K562 (cell line): ENCODE results near the gene B3GAT1. TPM values are rescaled to one million over a fixed set of nuclear protein-coding genes. Genes with fewer than 3 reads are reported as not detected.

Experiments used
- ATAC-seq: fragments of 200-7000 bp; cut with Tn5 transposase; 3 replicates; pipeline ENCODE4 v1.9.1; 2020; ENCODE audit warnings: moderate library complexity
- BruUV-seq: library from RNA; stranded (reverse); fragments of 400-500 nt; replicated peaks from 2 replicates; lab custom pipeline; 2021; lab: Mats Ljungman, UMichigan
- CTCF ChIA-PET: fragments of 300-600 bp; formaldehyde crosslinking; extraction: SDS; loops from one replicate; lab custom pipeline; 2021; ENCODE audit warnings: low intra/inter-chr PET ratio; lab: Yijun Ruan, JAX
- POLR2A ChIA-PET: fragments of 300-600, 350-650 bp; sonication (Branson Sonifier 250); formaldehyde crosslinking; extraction: SDS; loops from one replicate; lab custom pipeline; 2021; ENCODE audit warnings: antibody characterized with exemption, inconsistent platforms; lab: Yijun Ruan, JAX
- DNase-seq, 4 experiments: peaks; one replicate each; pipeline versions ENCODE4 v3.0.0 to v3.0.0-alpha.2; 2011 to 2018; ENCODE audit warnings: low spot score in 3 of 4, mixed read lengths in 3 of 4; ENCODE audit errors: extremely low read depth in 1 of 4
- FAIRE-seq: peaks from 2 replicates; lab custom pipeline; 2011; peaks lifted over from hg19 to GRCh38; lab: Jason Lieb, UNC
- H2AFZ ChIP-seq: 2 replicates; pipeline ENCODE4 v1.6.0; 2011; ENCODE audit warnings: low read depth, low read length, control low read depth, inconsistent platforms
- H3K27ac ChIP-seq: fragments of 200-600 bp; 3 replicates; pipeline ENCODE4 v1.8.0; 2011; ENCODE audit warnings: low read depth, mild to moderate bottlenecking, control low read depth, inconsistent platforms, low read length, moderate library complexity, mixed read lengths; ENCODE audit errors: extremely low read depth
- H3K27me3 ChIP-seq, 2 experiments: fragments of 300-600 bp in 1 of 2; 2 replicates in 1 of 2; 3 replicates in 1 of 2; pipeline versions ENCODE4 v1.6.0 to v1.8.0; 2011; ENCODE audit warnings: inconsistent platforms in 2 of 2, low read length in 2 of 2, mild to moderate bottlenecking in 1 of 2, mixed read lengths in 1 of 2, moderate library complexity in 1 of 2; ENCODE audit not compliant: control insufficient read depth in 2 of 2, insufficient read depth in 2 of 2
- H3K36me3 ChIP-seq: fragments of 300-600 bp; 3 replicates; pipeline ENCODE4 v1.8.0; 2011; ENCODE audit warnings: mild to moderate bottlenecking, low read length, inconsistent platforms; ENCODE audit not compliant: control insufficient read depth, insufficient read depth
- H3K4me1 ChIP-seq, 2 experiments: fragments of 200-600 bp in 1 of 2; replicated peaks in 1 of 2; 2 replicates in 1 of 2; 3 replicates in 1 of 2; pipeline versions ENCODE4 v1.5.1 to v1.8.0; 2011; ENCODE audit warnings: inconsistent platforms in 2 of 2, low read length in 2 of 2, mild to moderate bottlenecking in 1 of 2, mixed read lengths in 1 of 2, moderate library complexity in 1 of 2; ENCODE audit not compliant: control insufficient read depth in 2 of 2, insufficient read depth in 2 of 2
- H3K4me2 ChIP-seq: 2 replicates; pipeline ENCODE4 v1.6.1; 2011; ENCODE audit warnings: low read length, control low read depth, inconsistent platforms, mixed read lengths; ENCODE audit not compliant: insufficient read depth
- H3K4me3 ChIP-seq: fragments of 200-600 bp; sonication (generic), shearing (Covaris generic); 2 replicates; pipeline ENCODE4 v1.5.1; 2016; ENCODE audit warnings: control low read depth, inconsistent platforms
- H3K79me2 ChIP-seq: fragments of 200-600 bp; 3 replicates; pipeline ENCODE4 v1.8.0; 2011; ENCODE audit warnings: low read length, inconsistent platforms; ENCODE audit not compliant: control insufficient read depth, insufficient read depth
- H3K9ac ChIP-seq, 2 experiments: 2 replicates each; pipeline versions ENCODE4 v1.6.0 to v1.6.1; 2011; ENCODE audit warnings: low read depth in 2 of 2, low read length in 2 of 2, control low read depth in 1 of 2, inconsistent platforms in 1 of 2, mild to moderate bottlenecking in 1 of 2, mixed read lengths in 1 of 2; ENCODE audit not compliant: insufficient read depth in 1 of 2
- H3K9me1 ChIP-seq: one replicate; pipeline ENCODE4 v1.6.0; 2011; ENCODE audit warnings: inconsistent platforms, mild to moderate bottlenecking, low read length, moderate library complexity; ENCODE audit not compliant: control insufficient read depth, insufficient read depth
- H3K9me3 ChIP-seq: replicated peaks from 2 replicates; pipeline ENCODE4 v1.5.1; 2011; ENCODE audit warnings: low read depth, low read length, inconsistent platforms; ENCODE audit not compliant: control insufficient read depth, insufficient read depth
- H4K20me1 ChIP-seq: replicated peaks from 2 replicates; pipeline ENCODE4 v1.6.1; 2011; ENCODE audit warnings: low read length, inconsistent platforms, mixed read lengths; ENCODE audit not compliant: control insufficient read depth, insufficient read depth
- CTBP1 ChIP-seq: fragments of 450-650 bp; IDR thresholded peaks from 2 replicates; pipeline ENCODE4 v1.6.1; 2016; ENCODE audit warnings: borderline replicate concordance
- PTTG1 ChIP-seq: fragments of 450-650 bp; IDR thresholded peaks from 2 replicates; pipeline ENCODE4 v1.6.1; 2016; ENCODE audit warnings: low read depth, mild to moderate bottlenecking, missing genetic modification characterization, missing compliant biosample characterization
- SP2 ChIP-seq: IDR thresholded peaks from 2 replicates; pipeline ENCODE4 v1.6.1; 2011; ENCODE audit warnings: mild to moderate bottlenecking, low read depth, low read length, moderate library complexity; ENCODE audit not compliant: poor library complexity, severe bottlenecking; ENCODE audit errors: extremely low read depth
- ZFX ChIP-seq: sonication (generic); formaldehyde crosslinking; IDR thresholded peaks from 2 replicates; pipeline ENCODE4 v1.8.0; 2022; ENCODE audit warnings: mild to moderate bottlenecking, missing genetic modification reagents, moderate library complexity
- ZSCAN32 ChIP-seq: fragments of 450-650 bp; formaldehyde crosslinking; IDR thresholded peaks from 2 replicates; pipeline ENCODE4 v1.4.0; 2020; ENCODE audit warnings: mild to moderate bottlenecking, moderate library complexity
- WGBS: fragments of 100-300 bp; shearing (Covaris generic); methylation state at CpG from one replicate; pipeline ENCODE4 v1.1.6; 2016; ENCODE audit warnings: low coverage, mixed read lengths; ENCODE audit not compliant: insufficient coverage; ENCODE audit errors: missing lambda C conversion rate; 5-methylcytosine and 5-hydroxymethylcytosine counted together
- in situ Hi-C: fragments of 300-500 bp; cut with MboI; formaldehyde crosslinking; loops from 4 replicates; pipeline ENCODE4 v1.15.0; 2018; ENCODE audit warnings: inconsistent platforms, mixed read lengths
- intact Hi-C: fragments of 100-400 bp; cut with micrococcal nuclease; formaldehyde crosslinking; loops from 2 replicates; pipeline ENCODE4 v1.14.2; 2022
- polyA plus RNA-seq, 8 experiments: library from polyadenylated mRNA; depleted of rRNA in 4 of 8; stranded (reverse) in 5 of 8; unstranded in 3 of 8; fragments of >200 nt; fragmentation: Nextera tagmentation in 2 of 8; fragmentation: Illumina TruSeq in 1 of 8; extraction: Ambion mirVana in 2 of 8; extraction: Trizol in 1 of 8; gene quantifications; 2 replicates each; pipeline versions ENCODE4 v1.2.1 to v1.2.3, GENCODE V29; 2011 to 2014; ENCODE audit warnings: inconsistent platforms in 1 of 8, missing spikeins in 1 of 8
- total RNA-seq, 7 experiments: library from RNA; depleted of rRNA in 6 of 7; stranded (reverse); fragments of >200 nt in 6 of 7; fragmentation: Illumina TruSeq in 2 of 7; extraction: Trizol in 2 of 7; gene quantifications; 2 replicates each; pipeline versions ENCODE4 v1.2.1 to v1.2.3, GENCODE V29; 2011 to 2021; ENCODE audit warnings: low replicate concordance in 1 of 7
- TF ChIP-seq, protein P1 (sequence below): sonication (generic); formaldehyde crosslinking; IDR thresholded peaks from 2 replicates; pipeline ENCODE4 v1.8.1; 2023; ENCODE audit warnings: mild to moderate bottlenecking, missing genetic modification reagents
- TF ChIP-seq, protein P2 (sequence below): fragments of 450-650 bp; IDR thresholded peaks from 2 replicates; pipeline ENCODE4 v1.7.0; 2016; ENCODE audit warnings: borderline replicate concordance
- TF ChIP-seq, protein P3 (sequence below), 2 experiments: fragments of 450-650 bp in 1 of 2; sonication (generic) in 1 of 2; formaldehyde crosslinking in 1 of 2; IDR thresholded peaks in 1 of 2; conservative IDR thresholded peaks in 1 of 2; 2 replicates each; pipeline versions ENCODE4 v1.6.1 to v1.8.1; 2016 to 2023; ENCODE audit warnings: mild to moderate bottlenecking in 2 of 2, moderate library complexity in 2 of 2, inconsistent platforms in 1 of 2, missing genetic modification reagents in 1 of 2
- TF ChIP-seq, protein P4 (sequence below), 2 experiments: fragments of 450-650 bp; IDR thresholded peaks; 2 replicates each; pipeline ENCODE4 v1.6.1; 2016; ENCODE audit warnings: mild to moderate bottlenecking in 2 of 2, borderline replicate concordance in 1 of 2, low read depth in 1 of 2, moderate library complexity in 1 of 2

Gene B3GAT1
- total and polyA plus RNA-seq, 9 of the 15 experiments (the other 6 are each of a cell fraction or from before 2014, with no cell fraction given) = 0.01 to 0.53 (median 0.14) TPM; not detected in 1

DNA sequence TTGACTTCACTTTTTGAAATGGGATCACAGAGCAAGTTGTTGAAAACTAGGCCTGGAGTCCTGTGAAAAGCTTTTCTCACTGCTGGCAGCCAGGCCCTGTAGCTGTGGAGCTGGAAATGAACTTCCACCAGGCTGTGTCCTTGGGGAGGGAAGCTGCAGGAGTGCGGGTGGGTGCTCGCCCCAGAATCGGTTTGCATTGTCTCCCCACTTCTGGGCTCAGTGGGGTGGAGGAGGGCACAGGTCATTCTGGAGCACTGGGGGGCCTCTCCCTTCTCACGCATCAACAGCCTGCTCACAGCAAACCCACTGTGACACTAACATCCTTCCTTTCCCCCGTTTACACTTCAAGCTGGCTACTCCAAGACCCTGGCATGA, 65.1 kb downstream of the B3GAT1 start:
- Histone ChIP-seq H3K9ac (peak overlapping the region in 1 of 2 experiments; percentile 9; a peak in 1 of 4 replicates), H3K79me2 (no peaks in the 10 kb centered on the region), H3K4me3 (no peak overlapping the region), H3K27me3 (no peaks in the 10 kb centered on the region), H3K36me3 (no peaks in the 10 kb centered on the region), H2AFZ (no peak overlapping the region), H3K9me1 (no peaks in the 10 kb centered on the region), H4K20me1 (no peaks in the 10 kb centered on the region), H3K4me1 (no peaks in the 10 kb centered on the region; a peak in 1 of 5 replicates), H3K9me3 (no peaks in the 10 kb centered on the region), H3K4me2 (no peak overlapping the region), H3K27ac (no peak overlapping the region)
- in situ Hi-C loops = no loop called here
- ATAC-seq = no peak
- intact Hi-C loops = no loop called here
- 54% methylated on average over 5 of the region's 5 CpGs for WGBS
- CTCF ChIA-PET = no interaction called here
- no TSS peak for BruUV-seq
- DNase-seq = no peak
- POLR2A ChIA-PET = interaction anchor here (0.6 kb wide), 1 partner anchor 21 kb away, joined by 3 read pairs; no protein-coding TSS in a partner anchor
- FAIRE-seq = no peak
- TF ChIP-seq, protein P1, sequence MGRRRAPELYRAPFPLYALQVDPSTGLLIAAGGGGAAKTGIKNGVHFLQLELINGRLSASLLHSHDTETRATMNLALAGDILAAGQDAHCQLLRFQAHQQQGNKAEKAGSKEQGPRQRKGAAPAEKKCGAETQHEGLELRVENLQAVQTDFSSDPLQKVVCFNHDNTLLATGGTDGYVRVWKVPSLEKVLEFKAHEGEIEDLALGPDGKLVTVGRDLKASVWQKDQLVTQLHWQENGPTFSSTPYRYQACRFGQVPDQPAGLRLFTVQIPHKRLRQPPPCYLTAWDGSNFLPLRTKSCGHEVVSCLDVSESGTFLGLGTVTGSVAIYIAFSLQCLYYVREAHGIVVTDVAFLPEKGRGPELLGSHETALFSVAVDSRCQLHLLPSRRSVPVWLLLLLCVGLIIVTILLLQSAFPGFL = no peak
- TF ChIP-seq, protein P2, sequence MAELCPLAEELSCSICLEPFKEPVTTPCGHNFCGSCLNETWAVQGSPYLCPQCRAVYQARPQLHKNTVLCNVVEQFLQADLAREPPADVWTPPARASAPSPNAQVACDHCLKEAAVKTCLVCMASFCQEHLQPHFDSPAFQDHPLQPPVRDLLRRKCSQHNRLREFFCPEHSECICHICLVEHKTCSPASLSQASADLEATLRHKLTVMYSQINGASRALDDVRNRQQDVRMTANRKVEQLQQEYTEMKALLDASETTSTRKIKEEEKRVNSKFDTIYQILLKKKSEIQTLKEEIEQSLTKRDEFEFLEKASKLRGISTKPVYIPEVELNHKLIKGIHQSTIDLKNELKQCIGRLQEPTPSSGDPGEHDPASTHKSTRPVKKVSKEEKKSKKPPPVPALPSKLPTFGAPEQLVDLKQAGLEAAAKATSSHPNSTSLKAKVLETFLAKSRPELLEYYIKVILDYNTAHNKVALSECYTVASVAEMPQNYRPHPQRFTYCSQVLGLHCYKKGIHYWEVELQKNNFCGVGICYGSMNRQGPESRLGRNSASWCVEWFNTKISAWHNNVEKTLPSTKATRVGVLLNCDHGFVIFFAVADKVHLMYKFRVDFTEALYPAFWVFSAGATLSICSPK = no peak
- TF ChIP-seq CTBP1 (no peak), PTTG1 (tag) (no peak), ZFX (no peak), SP2 (no peak), ZSCAN32 (CRISPR knock-in tag) (no peak)
- TF ChIP-seq, protein P3, sequence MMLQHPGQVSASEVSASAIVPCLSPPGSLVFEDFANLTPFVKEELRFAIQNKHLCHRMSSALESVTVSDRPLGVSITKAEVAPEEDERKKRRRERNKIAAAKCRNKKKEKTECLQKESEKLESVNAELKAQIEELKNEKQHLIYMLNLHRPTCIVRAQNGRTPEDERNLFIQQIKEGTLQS (IDR thresholded peaks at IDR 0.05) = no peak
- TF ChIP-seq, protein P3 (CRISPR knock-in tag; conservative IDR thresholded peaks at IDR 0.05) = no peak
- TF ChIP-seq, protein P4, sequence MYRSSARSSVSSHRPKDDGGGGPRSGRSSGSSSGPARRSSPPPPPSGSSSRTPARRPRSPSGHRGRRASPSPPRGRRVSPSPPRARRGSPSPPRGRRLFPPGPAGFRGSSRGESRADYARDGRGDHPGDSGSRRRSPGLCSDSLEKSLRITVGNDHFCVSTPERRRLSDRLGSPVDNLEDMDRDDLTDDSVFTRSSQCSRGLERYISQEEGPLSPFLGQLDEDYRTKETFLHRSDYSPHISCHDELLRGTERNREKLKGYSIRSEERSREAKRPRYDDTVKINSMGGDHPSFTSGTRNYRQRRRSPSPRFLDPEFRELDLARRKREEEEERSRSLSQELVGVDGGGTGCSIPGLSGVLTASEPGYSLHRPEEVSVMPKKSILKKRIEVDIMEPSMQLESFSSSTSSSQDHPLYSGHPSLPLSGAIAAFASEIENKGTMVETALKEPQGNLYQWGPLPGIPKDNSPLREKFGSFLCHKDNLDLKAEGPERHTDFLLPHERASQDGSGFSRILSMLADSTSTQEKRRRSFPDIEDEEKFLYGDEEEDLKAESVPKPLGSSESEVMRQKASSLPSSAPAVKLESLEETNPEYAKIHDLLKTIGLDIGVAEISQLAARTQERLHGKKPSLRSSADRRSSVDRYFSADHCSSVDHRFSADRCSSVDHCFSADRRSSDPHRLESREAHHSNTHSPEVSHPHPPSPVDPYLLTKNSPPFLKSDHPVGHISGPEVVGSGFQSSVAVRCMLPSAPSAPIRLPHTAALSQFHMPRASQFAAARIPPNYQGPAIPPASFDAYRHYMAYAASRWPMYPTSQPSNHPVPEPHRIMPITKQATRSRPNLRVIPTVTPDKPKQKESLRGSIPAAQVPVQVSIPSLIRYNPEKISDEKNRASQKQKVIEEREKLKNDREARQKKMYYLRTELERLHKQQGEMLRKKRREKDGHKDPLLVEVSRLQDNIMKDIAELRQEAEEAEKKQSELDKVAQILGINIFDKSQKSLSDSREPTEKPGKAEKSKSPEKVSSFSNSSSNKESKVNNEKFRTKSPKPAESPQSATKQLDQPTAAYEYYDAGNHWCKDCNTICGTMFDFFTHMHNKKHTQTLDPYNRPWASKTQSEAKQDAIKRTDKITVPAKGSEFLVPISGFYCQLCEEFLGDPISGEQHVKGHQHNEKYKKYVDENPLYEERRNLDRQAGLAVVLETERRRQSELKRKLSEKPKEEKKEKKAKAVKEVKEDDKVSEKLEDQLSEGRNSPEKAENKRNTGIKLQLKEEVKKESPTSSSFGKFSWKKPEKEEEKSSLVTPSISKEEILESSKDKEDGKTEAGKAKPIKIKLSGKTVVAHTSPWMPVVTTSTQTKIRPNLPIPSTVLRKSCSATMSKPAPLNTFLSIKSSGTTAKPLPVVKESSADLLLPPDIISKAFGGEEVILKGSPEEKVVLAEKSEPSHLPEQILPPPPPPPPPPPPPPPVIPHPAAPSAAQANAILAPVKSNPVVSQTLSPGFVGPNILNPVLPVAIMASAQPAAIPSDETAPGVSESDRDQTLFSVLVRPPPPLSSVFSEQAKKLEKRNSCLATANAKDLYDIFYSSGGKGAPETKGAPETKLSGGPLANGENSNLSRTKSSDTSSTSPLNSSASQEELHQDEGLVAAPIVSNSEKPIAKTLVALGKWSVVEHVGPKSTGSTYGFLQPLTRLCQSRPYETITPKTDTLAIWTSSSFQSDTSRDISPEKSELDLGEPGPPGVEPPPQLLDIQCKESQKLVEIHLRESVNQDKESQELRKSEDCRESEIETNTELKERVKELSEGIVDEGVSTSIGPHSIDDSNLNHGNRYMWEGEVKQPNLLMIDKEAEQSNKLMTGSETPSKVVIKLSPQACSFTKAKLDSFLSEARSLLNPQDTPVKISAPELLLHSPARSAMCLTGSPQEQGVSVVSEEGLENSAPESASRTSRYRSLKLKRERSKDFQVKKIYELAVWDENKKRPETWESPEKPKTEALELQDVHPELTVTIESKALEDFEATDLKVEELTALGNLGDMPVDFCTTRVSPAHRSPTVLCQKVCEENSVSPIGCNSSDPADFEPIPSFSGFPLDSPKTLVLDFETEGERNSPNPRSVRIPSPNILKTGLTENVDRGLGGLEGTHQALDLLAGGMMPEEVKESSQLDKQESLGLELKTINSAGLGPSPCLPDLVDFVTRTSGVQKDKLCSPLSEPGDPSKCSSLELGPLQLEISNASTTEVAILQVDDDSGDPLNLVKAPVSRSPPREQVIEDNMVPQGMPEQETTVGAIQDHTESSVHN (IDR thresholded peaks at IDR 0.05; ENCODE audit: borderline replicate concordance in 1 of 2, low read depth in 1 of 2) = no peak
